GM23338 (cell line): ENCODE results near the gene ARID4B. TPM values are rescaled to one million over a fixed set of nuclear protein-coding genes. Genes with fewer than 3 reads are reported as not detected.

Experiments
- ATAC-seq: fragments of 200-7000 bp; cut with Tn5 transposase; 3 replicates; pipeline ENCODE4 v1.9.1; 2020
- DNase-seq: peaks from one replicate; pipeline ENCODE4 v3.0.0-alpha.2; 2015; ENCODE audit warnings: low spot score
- H2AFZ ChIP-seq: fragments of 200-600 bp; sonication (generic); 2 replicates; pipeline ENCODE4 v1.8.0; 2016; ENCODE audit warnings: antibody characterized with exemption, mild to moderate bottlenecking, moderate library complexity
- H3F3A ChIP-seq: fragments of 200-600 bp; sonication (generic); replicated peaks from 2 replicates; pipeline ENCODE4 v1.8.0; 2017; ENCODE audit warnings: antibody characterized with exemption, mixed run types, low read depth
- H3K27ac ChIP-seq: fragments of 200-600 bp; sonication (generic); 2 replicates; pipeline ENCODE4 v1.6.1; 2016; ENCODE audit warnings: low read depth
- H3K27me3 ChIP-seq: fragments of 200-600 bp; sonication (generic); 2 replicates; pipeline ENCODE4 v1.8.0; 2016; ENCODE audit warnings: mild to moderate bottlenecking, mixed run types, moderate library complexity; ENCODE audit not compliant: insufficient read depth
- H3K36me3 ChIP-seq: fragments of 200-600 bp; sonication (generic); 2 replicates; pipeline ENCODE4 v1.8.0; 2016; ENCODE audit warnings: mild to moderate bottlenecking; ENCODE audit not compliant: insufficient read depth
- H3K4me1 ChIP-seq: fragments of 200-600 bp; sonication (generic); 2 replicates; pipeline ENCODE4 v1.8.0; 2016; ENCODE audit warnings: mild to moderate bottlenecking, moderate library complexity; ENCODE audit not compliant: insufficient read depth
- H3K4me2 ChIP-seq: fragments of 200-600 bp; sonication (generic); 2 replicates; pipeline ENCODE4 v1.7.1; 2017; ENCODE audit warnings: mixed run types
- H3K4me3 ChIP-seq: fragments of 200-600 bp; sonication (generic); 2 replicates; pipeline ENCODE4 v1.6.1; 2016; ENCODE audit warnings: mixed run types
- H3K79me2 ChIP-seq: fragments of 200-600 bp; sonication (generic); replicated peaks from 2 replicates; pipeline ENCODE4 v1.8.0; 2017; ENCODE audit warnings: mild to moderate bottlenecking; ENCODE audit not compliant: insufficient read depth
- H3K9me2 ChIP-seq: fragments of 200-600 bp; sonication (generic); 2 replicates; pipeline ENCODE4 v1.8.0; 2017; ENCODE audit not compliant: insufficient read depth
- H4K20me1 ChIP-seq: fragments of 200-600 bp; sonication (generic); replicated peaks from 2 replicates; pipeline ENCODE4 v1.8.0; 2017; ENCODE audit warnings: mild to moderate bottlenecking; ENCODE audit not compliant: insufficient read depth
- H3K27ac Mint-ChIP-seq: 2 replicates; pipeline ENCODE4 v1.8.0; 2020; ENCODE audit warnings: inconsistent platforms, mild to moderate bottlenecking, moderate library complexity, mixed read lengths
- H3K27me3 Mint-ChIP-seq: 3 replicates; pipeline ENCODE4 v1.8.0; 2022; ENCODE audit warnings: low read depth, mild to moderate bottlenecking, moderate library complexity, mixed read lengths, inconsistent platforms; ENCODE audit not compliant: insufficient read depth, poor library complexity
- H3K36me3 Mint-ChIP-seq: 3 replicates; pipeline ENCODE4 v1.8.0; 2021; ENCODE audit warnings: low read depth, mild to moderate bottlenecking, inconsistent platforms, moderate library complexity, mixed read lengths
- H3K4me1 Mint-ChIP-seq: 3 replicates; pipeline ENCODE4 v1.8.0; 2020; ENCODE audit warnings: mild to moderate bottlenecking, inconsistent platforms, mixed read lengths
- H3K4me3 Mint-ChIP-seq: 3 replicates; pipeline ENCODE4 v1.8.0; 2021; ENCODE audit warnings: moderate library complexity, mild to moderate bottlenecking, inconsistent platforms, mixed read lengths
- H3K9me3 Mint-ChIP-seq: 3 replicates; pipeline ENCODE4 v1.8.0; 2020; ENCODE audit warnings: moderate library complexity, mild to moderate bottlenecking, inconsistent platforms, mixed read lengths
- CREB1 ChIP-seq: fragments of 250-450 bp; sonication (Bioruptor Pico); IDR thresholded peaks from 2 replicates; pipeline ENCODE4 v1.5.0; 2020; ENCODE audit warnings: low read depth, mild to moderate bottlenecking, moderate library complexity
- CTCF ChIP-seq, 2 experiments: fragments of 200-600 bp in 1 of 2; sonication (generic) in 1 of 2; conservative IDR thresholded peaks; 2 replicates each; pipeline versions ENCODE4 v1.5.1 to v1.6.1; 2016 to 2017; ENCODE audit warnings: antibody characterized with exemption in 2 of 2, low read depth in 2 of 2, mild to moderate bottlenecking in 2 of 2, moderate library complexity in 1 of 2
- ETS1 ChIP-seq: IDR thresholded peaks from 2 replicates; pipeline ENCODE4 v1.6.1; 2016; ENCODE audit warnings: antibody characterized with exemption
- EZH2 ChIP-seq: fragments of 200-600 bp; sonication (generic); IDR thresholded peaks from one replicate; pipeline ENCODE4 v1.8.0; 2017; ENCODE audit warnings: antibody characterized with exemption, mild to moderate bottlenecking, low read depth; ENCODE audit not compliant: unreplicated experiment
- EZH2phosphoT487 ChIP-seq: fragments of 200-600 bp; sonication (generic); IDR thresholded peaks from one replicate; pipeline ENCODE4 v1.8.1; 2018; ENCODE audit warnings: antibody characterized with exemption; ENCODE audit not compliant: unreplicated experiment
- JUNB ChIP-seq: IDR thresholded peaks from one replicate; pipeline ENCODE4 v1.6.1; 2016; ENCODE audit warnings: antibody characterized with exemption; ENCODE audit not compliant: unreplicated experiment
- POLR2AphosphoS5 ChIP-seq: IDR thresholded peaks from 2 replicates; pipeline ENCODE4 v1.6.1; 2016; ENCODE audit warnings: antibody characterized with exemption, low read depth
- STAT1 ChIP-seq: IDR thresholded peaks from one replicate; pipeline ENCODE4 v1.6.1; 2016; ENCODE audit warnings: antibody characterized with exemption; ENCODE audit not compliant: unreplicated experiment
- ZNF114 ChIP-seq: fragments of 250-450 bp; sonication (Bioruptor Pico); IDR thresholded peaks from 2 replicates; pipeline ENCODE4 v1.5.0; 2020; ENCODE audit warnings: mild to moderate bottlenecking, moderate library complexity
- ZNF331 ChIP-seq: fragments of 250-450 bp; sonication (Bioruptor Pico); IDR thresholded peaks from 2 replicates; pipeline ENCODE4 v1.5.0; 2020; ENCODE audit warnings: low read depth, mild to moderate bottlenecking, moderate library complexity
- ZNF462 ChIP-seq: fragments of 250-450 bp; sonication (Bioruptor Pico); IDR thresholded peaks from 2 replicates; pipeline ENCODE4 v1.5.0; 2020; ENCODE audit warnings: mild to moderate bottlenecking, moderate library complexity
- polyA plus RNA-seq: library from polyadenylated mRNA; unstranded; fragments of >200 nt; fragmentation: Nextera tagmentation; extraction: Ambion mirVana; gene quantifications from 2 replicates; pipeline ENCODE4 v1.2.1, GENCODE V29; 2016
- total RNA-seq: library from RNA; depleted of rRNA; stranded (reverse); fragments of >200 nt; shearing (Covaris generic); gene quantifications from 2 replicates; pipeline ENCODE4 v1.2.3, GENCODE V29; 2014

Gene ARID4B
- total and polyA plus RNA-seq, 2 experiments from 2014 or later: 25.1 to 59.8 TPM

GRCh38 chr1:235131961-235132360 lies 196.0 kb downstream of the ARID4B start:
- TF ChIP-seq EZH2phosphoT487 (no peak), CTCF (conservative IDR thresholded peaks at IDR 0.05; ENCODE audit: low read depth in 2 of 2) (no peak), EZH2 (no peak), POLR2AphosphoS5 (no peak), ZNF114 (no peak), ZNF331 (CRISPR knock-in tag) (no peak), ETS1 (no peak), CREB1 (no peak), STAT1 (no peak)
- Histone ChIP-seq H3K9me2 (no peaks in the 10 kb centered on the region), H3F3A (0 out of 2 replicates have a peak, but pooled peaks cover 6% of the 10 kb centered on the region), H3K4me2 (no peak overlapping the region), H3K79me2 (peaks cover 17% of the 10 kb centered on the region), H3K36me3 (peaks cover 27% of the 10 kb centered on the region), H2AFZ (no peak overlapping the region), H3K4me3 (no peak overlapping the region), H3K27ac (peak overlapping the region; percentile 30; the same call in 1 of the 2 replicates), H4K20me1 (peaks cover 9% of the 10 kb centered on the region), H3K27me3 (no peaks in the 10 kb centered on the region), H3K4me1 (peaks cover 12% of the 10 kb centered on the region)
- DNase-seq (no peak), ATAC-seq (no peak)
- Mint-ChIP-seq H3K4me3 (no peak overlapping the region), H3K36me3 (peaks cover 69% of the 10 kb centered on the region), H3K27me3 (peaks cover 15% of the 10 kb centered on the region), H3K27ac (no peak overlapping the region), H3K4me1 (peaks cover 9% of the 10 kb centered on the region; the same call in 2 of the 3 replicates), H3K9me3 (no peaks in the 10 kb centered on the region; the same call in 2 of the 3 replicates)

GRCh38 chr1:235130766-235131270 lies 197.2 kb downstream of the ARID4B start:
- H3K4me3 Mint-ChIP-seq: no peak overlapping the region
- H3K4me3 ChIP-seq: no peak overlapping the region
- H3K36me3 ChIP-seq: peaks cover 21% of the 10 kb centered on the region
- peaks cover 28% of the 10 kb centered on the region for H3K79me2 ChIP-seq
- DNase-seq (no peak), ATAC-seq (no peak)
- H3K4me1 ChIP-seq: peaks cover 17% of the 10 kb centered on the region
- no peaks in the 10 kb centered on the region; the same call in 2 of the 3 replicates for H3K9me3 Mint-ChIP-seq
- peaks cover 15% of the 10 kb centered on the region for H3K27me3 Mint-ChIP-seq
- 0 out of 2 replicates have a peak, but pooled peaks cover 6% of the 10 kb centered on the region for H3F3A ChIP-seq
- no peak overlapping the region for H2AFZ ChIP-seq
- no peaks in the 10 kb centered on the region for H3K9me2 ChIP-seq
- H4K20me1 ChIP-seq: peaks cover 18% of the 10 kb centered on the region
- no peak overlapping the region for H3K27ac Mint-ChIP-seq
- H3K36me3 Mint-ChIP-seq: peaks cover 69% of the 10 kb centered on the region
- H3K27ac ChIP-seq: peak overlapping the region; percentile 61; the same call in 1 of the 2 replicates
- peaks cover 15% of the 10 kb centered on the region; the same call in 2 of the 3 replicates for H3K4me1 Mint-ChIP-seq
- H3K4me2 ChIP-seq: no peak overlapping the region
- H3K27me3 ChIP-seq: no peaks in the 10 kb centered on the region
- TF ChIP-seq JUNB: no peak
- no peak for TF ChIP-seq CREB1
- no peak for TF ChIP-seq ZNF331 (CRISPR knock-in tag)
- TF ChIP-seq STAT1: no peak
- no peak for TF ChIP-seq ZNF462 (CRISPR knock-in tag)
